ENCODE data around the gene LCT. TPM values are rescaled to one million over a fixed set of nuclear protein-coding genes. Genes with fewer than 3 reads are reported as not detected.
A peak's percentile ranks its signal among the peaks of the same experiment; 100 is the strongest.
"Not testable (repeated sequence)": the region's sequence is repeated elsewhere in the genome, so short reads cannot be mapped to it uniquely, and the experiment has no call there.

Gene LCT
- total RNA-seq = under 1 TPM in 1 of 2 donors, not detected in 1; 0.06 TPM
- polyA plus RNA-seq = under 1 TPM; 0.01 to 0.02 TPM
- long read RNA-seq, donor 1 = 0 reads
- long read RNA-seq, donor 2 = 0 reads
- long read RNA-seq, donor 3 = 0 reads
- long read RNA-seq, donor 4 = 0 reads
- long read RNA-seq, donor 5 = 0 reads

DNA sequence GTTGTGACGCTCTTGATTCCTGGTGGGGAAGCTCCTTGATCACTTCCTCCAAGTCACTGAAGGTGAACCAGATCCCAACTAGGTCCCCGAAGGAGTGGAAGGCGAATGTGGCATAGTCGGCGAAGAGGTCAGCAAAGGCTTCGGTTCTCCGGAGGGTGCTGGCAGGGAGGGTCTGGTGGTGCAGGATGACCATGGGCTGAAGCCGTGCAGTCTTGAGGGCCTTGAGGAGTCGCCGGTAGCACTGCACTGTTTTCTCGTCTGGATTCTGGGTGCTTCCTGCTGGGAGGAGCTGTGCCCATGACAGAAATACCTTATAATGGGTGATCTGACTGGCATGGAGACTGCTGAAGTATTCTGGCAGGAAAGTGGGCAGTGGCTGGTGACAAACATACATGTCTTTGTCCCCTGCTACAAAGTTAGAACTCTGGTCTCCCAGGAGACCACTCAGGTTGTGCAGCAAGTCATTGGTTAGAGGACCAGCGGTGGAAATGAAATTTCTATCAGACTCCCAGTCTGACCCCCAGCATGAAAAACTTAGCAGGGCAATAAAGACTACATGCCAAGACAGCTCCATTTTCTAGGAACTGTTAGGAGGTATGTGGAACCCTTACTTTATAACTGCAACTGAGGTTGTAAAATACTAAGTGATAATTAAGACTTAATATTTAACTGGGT lies at the start of gene LCT:
TSS of gene LCT (minus strand) at position 589 of the 675 bp plus-strand sequence. CDS start at position 574, 15 bp downstream.
- peaks cover 0 to 2% (median 0%) of the 10 kb centered on the region in 5 donors for H3K4me1 ChIP-seq (ENCODE audit: control insufficient read depth in 5 of 5, insufficient read depth in 5 of 5, low read length in 5 of 5)
- no peaks in the 10 kb centered on the region for H3K27me3 ChIP-seq (ENCODE audit: control insufficient read depth in 3 of 3, insufficient read depth in 3 of 3, low read length in 2 of 3)
- TF ChIP-seq, protein P1, sequence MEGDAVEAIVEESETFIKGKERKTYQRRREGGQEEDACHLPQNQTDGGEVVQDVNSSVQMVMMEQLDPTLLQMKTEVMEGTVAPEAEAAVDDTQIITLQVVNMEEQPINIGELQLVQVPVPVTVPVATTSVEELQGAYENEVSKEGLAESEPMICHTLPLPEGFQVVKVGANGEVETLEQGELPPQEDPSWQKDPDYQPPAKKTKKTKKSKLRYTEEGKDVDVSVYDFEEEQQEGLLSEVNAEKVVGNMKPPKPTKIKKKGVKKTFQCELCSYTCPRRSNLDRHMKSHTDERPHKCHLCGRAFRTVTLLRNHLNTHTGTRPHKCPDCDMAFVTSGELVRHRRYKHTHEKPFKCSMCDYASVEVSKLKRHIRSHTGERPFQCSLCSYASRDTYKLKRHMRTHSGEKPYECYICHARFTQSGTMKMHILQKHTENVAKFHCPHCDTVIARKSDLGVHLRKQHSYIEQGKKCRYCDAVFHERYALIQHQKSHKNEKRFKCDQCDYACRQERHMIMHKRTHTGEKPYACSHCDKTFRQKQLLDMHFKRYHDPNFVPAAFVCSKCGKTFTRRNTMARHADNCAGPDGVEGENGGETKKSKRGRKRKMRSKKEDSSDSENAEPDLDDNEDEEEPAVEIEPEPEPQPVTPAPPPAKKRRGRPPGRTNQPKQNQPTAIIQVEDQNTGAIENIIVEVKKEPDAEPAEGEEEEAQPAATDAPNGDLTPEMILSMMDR (IDR thresholded peaks at IDR 0.05; ENCODE audit: control extremely low read depth, extremely low read depth) = no peak
- peaks cover 0 to 4% (median 0%) of the 10 kb centered on the region in 4 donors for H3K36me3 ChIP-seq (ENCODE audit: control insufficient read depth in 4 of 4, insufficient read depth in 4 of 4, low read length in 4 of 4)
- no peak for ATAC-seq (ENCODE audit: insufficient read depth, low FRiP score)
- no peak for DNase-seq
- no peaks in the 10 kb centered on the region for H3K9me3 ChIP-seq (ENCODE audit: control insufficient read depth in 4 of 4, insufficient read depth in 3 of 4, low read length in 3 of 4)
- no peak within 1 kb of the TSS for H3K9ac ChIP-seq (ENCODE audit: insufficient read depth in 1 of 2, low read length in 2 of 2)
- 94 to 96% methylated on average over 12 of the region's 12 CpGs for WGBS, 2 donors
- no peak within 1 kb of the TSS for H3K4me3 ChIP-seq
- no peak within 1 kb of the TSS for H3K27ac ChIP-seq (ENCODE audit: low read depth in 1 of 2, low read length in 1 of 2)

GRCh38 chr2:135885709-135886108 lies 48.7 kb upstream of the LCT start:
- H3K9me3 ChIP-seq (ENCODE audit: control insufficient read depth in 4 of 4, insufficient read depth in 3 of 4, low read length in 3 of 4) = peaks cover 0 to 4% (median 0%) of the 10 kb centered on the region in 4 donors
- H3K4me3 ChIP-seq = no peak overlapping the region
- TF ChIP-seq, protein P1 (IDR thresholded peaks at IDR 0.05; ENCODE audit: control extremely low read depth, extremely low read depth) = no peak
- WGBS, 2 donors = 88 to 93% methylated on average over 4 of the region's 4 CpGs
- ATAC-seq (ENCODE audit: insufficient read depth, low FRiP score) = no peak
- DNase-seq = no peak
- H3K9ac ChIP-seq (ENCODE audit: insufficient read depth in 1 of 2, low read length in 2 of 2) = no peak overlapping the region
- H3K4me1 ChIP-seq (ENCODE audit: control insufficient read depth in 5 of 5, insufficient read depth in 5 of 5, low read length in 5 of 5) = no peaks in the 10 kb centered on the region
- no peaks in the 10 kb centered on the region for H3K36me3 ChIP-seq (ENCODE audit: control insufficient read depth in 4 of 4, insufficient read depth in 4 of 4, low read length in 4 of 4)
- no peaks in the 10 kb centered on the region for H3K27me3 ChIP-seq (ENCODE audit: control insufficient read depth in 3 of 3, insufficient read depth in 3 of 3, low read length in 2 of 3)
- no peak overlapping the region for H3K27ac ChIP-seq (ENCODE audit: low read depth in 1 of 2, low read length in 1 of 2)

GRCh38 chr2:135882415-135882814 lies 45.4 kb upstream of the LCT start:
- WGBS, 2 donors = 72 to 86% methylated on average over 3 of the region's 3 CpGs
- no peak overlapping the region for H3K27ac ChIP-seq (ENCODE audit: low read depth in 1 of 2, low read length in 1 of 2)

DNA sequence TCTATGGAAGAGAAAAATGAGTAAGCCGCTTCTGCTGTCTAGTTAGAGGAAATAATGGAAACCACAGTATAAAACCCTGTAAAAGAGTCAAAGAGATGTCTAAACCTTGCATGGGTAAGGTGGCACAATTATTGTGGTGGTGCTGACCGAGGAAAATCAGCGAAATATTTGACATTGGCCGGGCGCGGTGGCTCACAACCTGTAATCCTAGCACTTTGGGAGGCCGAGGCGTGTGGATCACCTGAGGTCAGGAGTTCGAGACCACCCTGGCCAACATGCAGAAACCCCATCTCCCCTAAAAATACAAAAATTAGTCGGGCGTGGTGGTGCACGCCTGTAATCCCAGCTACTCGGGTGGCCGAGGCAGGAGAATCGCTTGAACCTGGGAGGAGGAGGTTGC lies 39.8 kb upstream of the LCT start:
- H3K27ac ChIP-seq (ENCODE audit: low read depth in 1 of 2, low read length in 1 of 2); H3K36me3 ChIP-seq (ENCODE audit: control insufficient read depth in 4 of 4, insufficient read depth in 4 of 4, low read length in 4 of 4); H3K9me3 ChIP-seq (ENCODE audit: control insufficient read depth in 4 of 4, insufficient read depth in 3 of 4, low read length in 3 of 4); ATAC-seq (ENCODE audit: insufficient read depth, low FRiP score); DNase-seq; H3K27me3 ChIP-seq (ENCODE audit: control insufficient read depth in 3 of 3, insufficient read depth in 3 of 3, low read length in 2 of 3); H3K4me3 ChIP-seq: not testable (repeated sequence)
- peak overlapping the region in 1 of 2 donors; percentile 34 for H3K9ac ChIP-seq (ENCODE audit: insufficient read depth in 1 of 2, low read length in 2 of 2)
- peaks cover 0 to 16% (median 3%) of the 10 kb centered on the region in 5 donors for H3K4me1 ChIP-seq (ENCODE audit: control insufficient read depth in 5 of 5, insufficient read depth in 5 of 5, low read length in 5 of 5)
- 85 to 86% methylated on average over 15 of the region's 15 CpGs for WGBS, 2 donors

More at GRCh38 chr2:135882415-135882814, 45.4 kb upstream of the LCT start:
- H3K4me3 ChIP-seq = no peak overlapping the region
- TF ChIP-seq, protein P1 (IDR thresholded peaks at IDR 0.05; ENCODE audit: control extremely low read depth, extremely low read depth) = no peak
- no peak overlapping the region for H3K9ac ChIP-seq (ENCODE audit: insufficient read depth in 1 of 2, low read length in 2 of 2)
- H3K4me1 ChIP-seq (ENCODE audit: control insufficient read depth in 5 of 5, insufficient read depth in 5 of 5, low read length in 5 of 5) = no peaks in the 10 kb centered on the region
- no peaks in the 10 kb centered on the region for H3K36me3 ChIP-seq (ENCODE audit: control insufficient read depth in 4 of 4, insufficient read depth in 4 of 4, low read length in 4 of 4)
- ATAC-seq (ENCODE audit: insufficient read depth, low FRiP score) (no peak), DNase-seq (no peak)
- no peaks in the 10 kb centered on the region for H3K9me3 ChIP-seq (ENCODE audit: control insufficient read depth in 4 of 4, insufficient read depth in 3 of 4, low read length in 3 of 4)
- no peaks in the 10 kb centered on the region for H3K27me3 ChIP-seq (ENCODE audit: control insufficient read depth in 3 of 3, insufficient read depth in 3 of 3, low read length in 2 of 3)
